ENCODE data around the gene LRP6.

GRCh38 chr12:12228402-12228801, 38.4 kb downstream of the LRP6 start:
- TF ChIP-seq CTCF (conservative IDR thresholded peaks at IDR 0.05; ENCODE audit: low read length) (no peak), EZH2phosphoT487 (IDR thresholded peaks at IDR 0.05; ENCODE audit: borderline replicate concordance, low read depth, low read length) (no peak)
